Common myeloid progenitor, CD34-positive (primary cell): ENCODE measurements around the gene AQP12A.
A peak's percentile ranks its signal among the peaks of the same experiment; 100 is the strongest.

Experiments used
- CTCF ChIA-PET: fragments of 350-600 bp; sonication (Branson Sonifier 250); formaldehyde crosslinking; loops from one replicate; lab custom pipeline; 2021; ENCODE audit warnings: antibody characterized with exemption; lab: Charles Lee
- POLR2A ChIA-PET: fragments of 350-600 bp; sonication (Branson Sonifier 250); formaldehyde crosslinking; loops from one replicate; lab custom pipeline; 2021; ENCODE audit warnings: antibody characterized with exemption; lab: Charles Lee
- DNase-seq, 3 donors: peaks; one replicate each; pipeline versions ENCODE4 v3.0.0 to v3.0.0-alpha.2; 2013
- H3K27ac ChIP-seq, 2 experiments: 1 replicate in 1 of 2; 2 replicates in 1 of 2; pipeline ENCODE4 v1.7.0; 2013; ENCODE audit warnings: inconsistent platforms in 2 of 2, low read length in 2 of 2, mild to moderate bottlenecking in 2 of 2, low read depth in 1 of 2, moderate library complexity in 1 of 2; ENCODE audit not compliant: severe bottlenecking in 2 of 2, insufficient read depth in 1 of 2, poor library complexity in 1 of 2
- H3K27me3 ChIP-seq, 5 experiments: replicated peaks in 2 of 5; 1 replicate in 3 of 5; 2 replicates in 2 of 5; pipeline versions ENCODE4 v1.6.1 to v1.7.0; 2013; ENCODE audit warnings: low read length in 4 of 5, mild to moderate bottlenecking in 2 of 5, moderate library complexity in 2 of 5, inconsistent platforms in 1 of 5; ENCODE audit not compliant: insufficient read depth in 5 of 5, control insufficient read depth in 4 of 5
- H3K36me3 ChIP-seq, 4 experiments: 1 replicate in 2 of 4; 2 replicates in 2 of 4; pipeline versions ENCODE4 v1.6.1 to v1.7.0; 2013; ENCODE audit warnings: low read length in 3 of 4, control low read depth in 1 of 4, mild to moderate bottlenecking in 1 of 4; ENCODE audit not compliant: control insufficient read depth in 4 of 4, insufficient read depth in 4 of 4
- H3K4me1 ChIP-seq, 4 experiments: 1 replicate in 3 of 4; 2 replicates in 1 of 4; pipeline versions ENCODE4 v1.6.1 to v1.7.1; 2013; ENCODE audit warnings: low read length in 3 of 4, mild to moderate bottlenecking in 3 of 4, control low read depth in 1 of 4, inconsistent platforms in 1 of 4, moderate library complexity in 1 of 4; ENCODE audit not compliant: control insufficient read depth in 4 of 4, insufficient read depth in 4 of 4; ENCODE audit errors: control extremely low read depth in 1 of 4
- H3K4me3 ChIP-seq, 7 experiments: 1 replicate in 4 of 7; 2 replicates in 3 of 7; pipeline versions ENCODE4 v1.5.1 to v1.7.0; 2013; ENCODE audit warnings: mild to moderate bottlenecking in 7 of 7, low read length in 6 of 7, moderate library complexity in 6 of 7, inconsistent platforms in 2 of 7, low read depth in 2 of 7, control low read depth in 1 of 7; ENCODE audit not compliant: insufficient read depth in 4 of 7, control insufficient read depth in 1 of 7; ENCODE audit errors: extremely low read depth in 1 of 7
- H3K9me3 ChIP-seq, 5 experiments: 1 replicate in 4 of 5; 2 replicates in 1 of 5; pipeline versions ENCODE4 v1.6.1 to v1.7.1; 2013; ENCODE audit warnings: low read length in 4 of 5, mild to moderate bottlenecking in 2 of 5, inconsistent platforms in 1 of 5, low read depth in 1 of 5, moderate library complexity in 1 of 5; ENCODE audit not compliant: control insufficient read depth in 4 of 5, insufficient read depth in 2 of 5; ENCODE audit errors: control extremely low read depth in 1 of 5
- WGBS: methylation state at CpG from one replicate; pipeline ENCODE4 v1.1.5; 2013; ENCODE audit not compliant: insufficient coverage; 5-methylcytosine and 5-hydroxymethylcytosine counted together

AQP12A gene

DNA sequence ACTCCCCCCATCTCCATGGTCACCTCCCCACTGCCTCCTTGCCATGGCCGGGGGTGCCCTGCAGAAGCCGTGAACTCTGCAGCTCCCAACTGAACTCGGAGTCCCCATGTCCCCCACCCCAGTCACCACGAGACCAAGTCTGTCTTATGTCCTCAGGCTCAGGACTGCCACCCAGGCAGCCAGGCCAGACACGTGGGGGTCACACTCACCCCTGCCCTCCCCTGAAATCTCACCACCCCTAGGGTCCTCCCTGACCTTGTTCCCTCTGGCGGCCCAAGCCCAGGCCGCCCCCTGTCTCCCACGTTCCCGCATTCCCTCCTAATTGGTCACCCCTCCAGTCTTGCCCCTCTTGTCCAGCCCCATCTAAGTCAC lies 11.0 kb downstream of the AQP12A start:
- Histone ChIP-seq H3K27me3 (no peaks in the 10 kb centered on the region), H3K36me3 (no peaks in the 10 kb centered on the region), H3K4me1 (peaks cover 0 to 14% (median 11%) of the 10 kb centered on the region in 4 experiments), H3K27ac (no peak overlapping the region), H3K9me3 (no peaks in the 10 kb centered on the region), H3K4me3 (no peak overlapping the region)
- POLR2A ChIA-PET, result interaction anchor here (0.6 kb wide), 1 partner anchor 11 kb away, joined by 3 read pairs; no protein-coding TSS in a partner anchor
- 96% methylated on average over 9 of the region's 9 CpGs for WGBS
- no peak for DNase-seq
- CTCF ChIA-PET, result no interaction called here

DNA sequence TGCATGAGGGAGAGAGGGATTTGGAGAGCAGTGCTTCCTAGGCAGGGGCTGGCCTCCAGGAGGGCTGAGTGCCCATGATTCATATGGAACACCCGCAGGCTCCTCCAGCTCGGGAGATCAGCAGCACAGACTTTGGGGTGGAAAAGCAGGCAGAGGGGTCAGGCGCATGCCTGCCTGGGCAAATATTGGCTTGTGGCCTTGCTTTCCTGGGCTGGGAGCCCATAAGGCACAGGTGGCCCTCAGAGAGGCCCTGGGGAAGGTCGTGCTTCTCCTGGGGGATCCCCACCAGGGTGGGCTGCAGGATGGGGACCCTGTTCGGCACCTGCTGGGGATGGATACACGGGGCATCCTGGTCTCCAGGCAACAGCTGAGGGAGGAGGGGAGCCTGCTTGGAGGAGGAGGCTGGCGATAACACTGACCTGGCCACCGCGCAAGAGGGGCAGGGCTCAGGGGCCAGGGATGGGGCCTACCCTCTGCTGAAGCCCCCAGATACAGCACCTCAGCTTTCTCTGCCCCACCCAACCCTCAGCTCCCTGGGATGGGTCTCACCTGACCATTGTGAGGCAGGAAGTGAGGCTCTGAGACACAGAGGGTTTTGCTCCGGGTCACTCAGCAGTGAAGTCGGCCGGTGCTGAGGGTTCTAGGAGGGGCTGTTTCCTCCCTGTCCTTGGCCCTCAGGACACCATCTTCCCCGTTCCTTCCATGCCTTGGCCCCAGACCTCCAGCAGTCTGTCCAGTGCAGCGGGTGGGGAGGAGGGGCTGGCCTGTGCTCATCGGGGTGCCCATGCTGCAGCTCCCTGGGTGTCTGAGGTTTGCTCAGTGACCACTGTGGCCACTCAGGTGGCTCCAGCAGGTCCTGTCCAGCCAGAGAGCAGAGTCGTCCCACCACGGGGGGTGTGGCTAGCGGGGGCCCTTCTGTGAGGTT lies 12.0 kb downstream of the AQP12A start:
- POLR2A ChIA-PET, result no interaction called here
- no peak for DNase-seq
- no peaks in the 10 kb centered on the region for H3K27me3 ChIP-seq

GRCh38 chr2:240704651-240705050 lies 13.0 kb downstream of the AQP12A start:
- POLR2A ChIA-PET, result no interaction called here
- no peak for DNase-seq
- H3K27me3 ChIP-seq, result no peaks in the 10 kb centered on the region
- CTCF ChIA-PET, result no interaction called here
- H3K36me3 ChIP-seq, result no peaks in the 10 kb centered on the region
- peaks cover 0 to 14% (median 11%) of the 10 kb centered on the region in 4 experiments for H3K4me1 ChIP-seq
- no peak overlapping the region for H3K27ac ChIP-seq
- H3K4me3 ChIP-seq, result no peak overlapping the region
- H3K9me3 ChIP-seq, result no peaks in the 10 kb centered on the region
- WGBS, result 84% methylated on average over 12 of the region's 19 CpGs

More for the DNA sequence above, 12.0 kb downstream of the AQP12A start:
- Histone ChIP-seq H3K4me1 (peaks cover 0 to 14% (median 11%) of the 10 kb centered on the region in 4 experiments), H3K27ac (no peak overlapping the region), H3K9me3 (no peaks in the 10 kb centered on the region), H3K36me3 (no peaks in the 10 kb centered on the region), H3K4me3 (no peak overlapping the region)
- CTCF ChIA-PET, result no interaction called here
- WGBS, result 97% methylated on average over 15 of the region's 18 CpGs

DNA sequence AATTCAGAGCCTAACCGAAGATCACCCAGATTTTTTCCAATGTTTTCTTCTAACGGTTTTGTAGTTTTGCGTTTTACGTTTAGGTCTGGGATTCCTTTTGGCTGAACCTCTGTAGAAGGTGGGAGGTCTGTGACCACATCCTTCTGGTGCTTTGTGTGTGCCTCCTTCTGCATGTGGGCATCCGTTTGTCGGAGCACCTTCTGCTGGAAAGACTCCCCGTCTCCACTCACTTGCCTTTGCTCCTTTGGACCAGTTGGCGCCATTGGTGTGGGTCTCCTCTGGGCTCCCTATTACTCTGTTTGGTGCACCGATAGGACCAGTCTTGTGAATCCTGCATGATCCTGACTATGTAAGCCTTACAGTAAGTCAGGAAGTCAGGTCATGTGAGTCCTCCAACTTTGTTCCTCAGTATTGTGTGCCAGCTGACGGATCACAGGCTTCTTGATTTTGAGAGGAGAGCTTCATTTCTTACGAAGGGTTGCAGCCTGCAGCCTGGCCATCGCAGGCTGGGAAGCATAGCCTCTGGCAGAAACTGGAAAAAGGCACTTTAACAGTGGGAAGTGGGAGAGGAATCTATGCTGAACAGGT lies 13.6 kb downstream of the AQP12A start:
- peak overlapping the region in 3 of 7 experiments; percentile 45 to 68 (median 48) for H3K4me3 ChIP-seq
- no peaks in the 10 kb centered on the region for H3K9me3 ChIP-seq
- no peaks in the 10 kb centered on the region for H3K27me3 ChIP-seq
- peaks cover 0 to 14% (median 11%) of the 10 kb centered on the region in 4 experiments for H3K4me1 ChIP-seq
- ChIA-PET CTCF (interaction anchor here (0.8 kb wide), 1 partner anchor 473 kb away, joined by 3 read pairs; no protein-coding TSS in a partner anchor), POLR2A (no interaction called here)
- no peak overlapping the region for H3K27ac ChIP-seq
- no peaks in the 10 kb centered on the region for H3K36me3 ChIP-seq
- 9% methylated on average over 11 of the region's 12 CpGs for WGBS
- DNase-seq, result peak; percentile 17 to 73 (median 64)

DNA sequence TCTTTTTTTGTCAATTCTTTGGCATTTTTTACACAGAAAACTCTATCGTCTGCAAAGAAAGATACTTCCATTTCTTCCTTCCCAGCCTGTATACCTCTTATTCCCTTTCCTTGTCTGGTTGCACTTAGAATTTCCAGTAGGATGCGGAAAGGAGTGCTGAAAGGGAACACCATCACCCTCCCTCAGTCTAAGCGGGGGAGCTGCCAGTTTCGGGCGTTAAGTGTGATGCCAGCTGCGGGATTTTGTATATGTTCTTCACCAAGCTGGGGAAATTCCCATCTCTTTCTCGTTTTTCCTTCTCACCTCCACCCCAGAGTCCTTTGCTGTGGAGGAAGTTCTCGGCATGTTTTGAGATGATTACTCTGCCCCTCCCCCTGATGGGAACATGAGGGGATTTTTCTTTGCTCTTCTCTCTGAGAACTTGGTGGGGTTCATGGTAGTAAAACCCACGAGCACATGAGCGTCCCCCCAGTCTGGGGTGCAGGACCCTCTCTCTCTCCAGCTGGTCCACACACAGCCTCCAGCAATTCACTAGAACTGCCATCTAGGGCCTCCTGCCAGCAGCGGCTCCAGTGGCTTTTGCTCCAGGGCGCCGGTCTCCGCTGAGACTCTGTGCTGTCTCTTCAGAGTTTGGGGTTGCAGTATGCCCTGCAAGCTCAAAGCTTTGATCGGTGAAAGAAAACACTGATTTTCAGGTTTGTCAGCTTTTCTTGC lies 15.5 kb downstream of the AQP12A start:
- no peak overlapping the region for H3K4me3 ChIP-seq
- POLR2A ChIA-PET, result no interaction called here
- DNase-seq, result no peak
- no peaks in the 10 kb centered on the region for H3K9me3 ChIP-seq
- H3K27ac ChIP-seq, result no peak overlapping the region
- peaks cover 0 to 14% (median 11%) of the 10 kb centered on the region in 4 experiments for H3K4me1 ChIP-seq
- CTCF ChIA-PET, result no interaction called here
- no peaks in the 10 kb centered on the region for H3K36me3 ChIP-seq
- 90% methylated on average over 10 of the region's 15 CpGs for WGBS
- H3K27me3 ChIP-seq, result no peaks in the 10 kb centered on the region

- WGBS, result 99% methylated on average over 10 of the region's 10 CpGs
- POLR2A ChIA-PET, result no interaction called here
- no peaks in the 10 kb centered on the region for H3K27me3 ChIP-seq
- DNase-seq, result no peak
- CTCF ChIA-PET, result no interaction called here
- H3K9me3 ChIP-seq, result no peaks in the 10 kb centered on the region
- no peak overlapping the region for H3K27ac ChIP-seq
- no peaks in the 10 kb centered on the region for H3K36me3 ChIP-seq
- H3K4me1 ChIP-seq, result peaks cover 0 to 14% (median 11%) of the 10 kb centered on the region in 4 experiments
- no peak overlapping the region for H3K4me3 ChIP-seq
Measured at GRCh38 chr2:240707821-240708220, 16.2 kb downstream of the AQP12A start.
